Measurements from ENCODE around the gene PLEKHM3.

GRCh38 chr2:207974216-207974605 is 51.1 kb downstream of the PLEKHM3 start:
- TF ChIP-seq CTCF (IDR thresholded peaks at IDR 0.05; ENCODE audit: low read depth, low read length) (no peak), MAX (IDR thresholded peaks at IDR 0.05; ENCODE audit: low read depth, low read length) (peak; percentile 6; the same call in 1 of the 2 replicates), POLR2A (IDR thresholded peaks at IDR 0.05; ENCODE audit: extremely low read depth, insufficient read length) (no peak)
